ENCODE data around the gene TMIGD1. TPM values are rescaled to one million over a fixed set of nuclear protein-coding genes. Genes with fewer than 3 reads are reported as not detected.

TMIGD1 gene
- total and polyA plus RNA-seq, 2 donors (not counting 3 experiments of a cell fraction or from before 2014, with no cell fraction given): not detected

GRCh38 chr17:30378241-30378824 lies 44.5 kb upstream of the TMIGD1 start:
- no peaks in the 10 kb centered on the region for H3K36me3 ChIP-seq (ENCODE audit: control insufficient read depth in 2 of 2, extremely low read depth in 1 of 2, insufficient read depth in 2 of 2, low read length in 2 of 2)
- POLR2A ChIA-PET: no interaction called here
- H3K27me3 ChIP-seq (ENCODE audit: control insufficient read depth in 2 of 2, insufficient read depth in 2 of 2, low read length in 2 of 2): peaks cover 2 to 3% of the 10 kb centered on the region in 2 experiments
- no peak for DNase-seq (ENCODE audit: low read depth, low spot score)
- BruUV-seq (replicated peaks): no TSS peak
- H3K27ac ChIP-seq (ENCODE audit: insufficient read depth, low read depth, low read length): peak overlapping the region; percentile 32
- dilution Hi-C loops (cut with MboI; ENCODE audit: extremely low pct_ligation_motif_present, low sequenced_read_pairs): no loop called here
- CTCF ChIA-PET: interaction anchor here (1.1 kb wide), 1 partner anchor 38 kb away, joined by 3 read pairs; no protein-coding TSS in a partner anchor
- peak overlapping the region; percentile 71 to 92 (median 86) for H3K4me3 ChIP-seq (replicated peaks in 1 of 3; ENCODE audit: insufficient read depth in 1 of 3, low read depth in 1 of 3, low read length in 3 of 3)
- peaks cover 18% of the 10 kb centered on the region for H3K79me2 ChIP-seq (ENCODE audit: control insufficient read depth, insufficient read depth, low read length)
- H3K4me2 ChIP-seq (ENCODE audit: insufficient read depth, low read length): peak overlapping the region; percentile 97
- peak overlapping the region; percentile 100 for H2AFZ ChIP-seq (ENCODE audit: low read depth, low read length)
- no peaks in the 10 kb centered on the region for H3K9me1 ChIP-seq (replicated peaks; ENCODE audit: control insufficient read depth, extremely low read depth, insufficient read depth, low read length)
- peak overlapping the region; percentile 55 for H3K9ac ChIP-seq (replicated peaks; ENCODE audit: extremely low read depth, insufficient read depth, low read length)
- no peaks in the 10 kb centered on the region for H3K9me3 ChIP-seq (replicated peaks; ENCODE audit: control insufficient read depth, insufficient read depth, low read length)
- FAIRE-seq: no peak
- intact Hi-C loops (cut with micrococcal nuclease): loop anchor here (2.0 kb wide), 1 partner anchor 38 kb away; no protein-coding TSS in a partner anchor
- peaks cover 4% of the 10 kb centered on the region for H4K20me1 ChIP-seq (replicated peaks; ENCODE audit: control insufficient read depth, extremely low read depth, insufficient read depth, low read length)
- H3K4me1 ChIP-seq (ENCODE audit: control insufficient read depth, extremely low read depth, insufficient read depth, low read length): peaks cover 23% of the 10 kb centered on the region
- TF ChIP-seq, protein P1, sequence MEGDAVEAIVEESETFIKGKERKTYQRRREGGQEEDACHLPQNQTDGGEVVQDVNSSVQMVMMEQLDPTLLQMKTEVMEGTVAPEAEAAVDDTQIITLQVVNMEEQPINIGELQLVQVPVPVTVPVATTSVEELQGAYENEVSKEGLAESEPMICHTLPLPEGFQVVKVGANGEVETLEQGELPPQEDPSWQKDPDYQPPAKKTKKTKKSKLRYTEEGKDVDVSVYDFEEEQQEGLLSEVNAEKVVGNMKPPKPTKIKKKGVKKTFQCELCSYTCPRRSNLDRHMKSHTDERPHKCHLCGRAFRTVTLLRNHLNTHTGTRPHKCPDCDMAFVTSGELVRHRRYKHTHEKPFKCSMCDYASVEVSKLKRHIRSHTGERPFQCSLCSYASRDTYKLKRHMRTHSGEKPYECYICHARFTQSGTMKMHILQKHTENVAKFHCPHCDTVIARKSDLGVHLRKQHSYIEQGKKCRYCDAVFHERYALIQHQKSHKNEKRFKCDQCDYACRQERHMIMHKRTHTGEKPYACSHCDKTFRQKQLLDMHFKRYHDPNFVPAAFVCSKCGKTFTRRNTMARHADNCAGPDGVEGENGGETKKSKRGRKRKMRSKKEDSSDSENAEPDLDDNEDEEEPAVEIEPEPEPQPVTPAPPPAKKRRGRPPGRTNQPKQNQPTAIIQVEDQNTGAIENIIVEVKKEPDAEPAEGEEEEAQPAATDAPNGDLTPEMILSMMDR (IDR thresholded peaks at IDR 0.05; ENCODE audit: extremely low read depth in 1 of 2, insufficient read depth in 1 of 2, low read depth in 1 of 2, low read length in 2 of 2): no peak
- TF ChIP-seq MAX (IDR thresholded peaks at IDR 0.05; ENCODE audit: insufficient read depth, insufficient read length): peak; percentile 76

DNA sequence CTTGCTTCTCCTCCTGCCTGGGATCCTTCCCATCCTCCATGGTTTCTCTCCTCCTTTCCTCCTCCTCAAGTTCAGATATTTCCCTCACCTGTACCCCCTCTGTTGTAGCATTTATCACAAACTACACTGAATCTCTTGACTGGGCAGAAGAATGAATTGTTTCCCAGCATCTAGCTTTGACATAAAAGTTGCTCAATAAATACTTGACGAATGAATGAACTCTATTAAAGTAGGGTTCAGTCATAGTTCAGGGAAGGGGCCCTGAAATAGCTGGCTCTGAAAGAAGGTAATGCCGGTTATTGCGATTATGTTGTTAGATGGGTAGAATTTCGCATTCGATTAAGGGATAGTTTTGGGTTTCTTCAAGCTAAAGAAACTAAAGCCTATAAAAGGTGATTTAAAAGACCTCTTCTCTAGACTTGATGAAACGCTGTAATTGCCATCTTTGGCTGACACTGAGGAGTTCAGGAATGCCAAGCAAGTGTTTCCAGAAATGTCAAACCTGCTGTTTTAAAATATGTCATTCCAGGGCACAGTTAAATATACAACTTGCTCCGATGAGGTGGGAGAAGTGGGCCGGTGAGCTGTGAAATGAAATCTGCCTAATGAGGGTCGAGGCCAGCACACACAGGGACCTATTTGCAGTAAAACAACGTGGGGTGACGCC lies 43.9 kb upstream of the TMIGD1 start:
- Histone ChIP-seq H3K9me1 (replicated peaks; ENCODE audit: control insufficient read depth, extremely low read depth, insufficient read depth, low read length) (no peaks in the 10 kb centered on the region), H3K4me1 (ENCODE audit: control insufficient read depth, extremely low read depth, insufficient read depth, low read length) (peaks cover 23% of the 10 kb centered on the region), H4K20me1 (replicated peaks; ENCODE audit: control insufficient read depth, extremely low read depth, insufficient read depth, low read length) (peaks cover 2% of the 10 kb centered on the region), H3K79me2 (ENCODE audit: control insufficient read depth, insufficient read depth, low read length) (peaks cover 18% of the 10 kb centered on the region), H3K27ac (ENCODE audit: insufficient read depth, low read depth, low read length) (no peak overlapping the region), H3K9ac (replicated peaks; ENCODE audit: extremely low read depth, insufficient read depth, low read length) (no peak overlapping the region), H2AFZ (ENCODE audit: low read depth, low read length) (peak overlapping the region; percentile 100), H3K36me3 (ENCODE audit: control insufficient read depth in 2 of 2, extremely low read depth in 1 of 2, insufficient read depth in 2 of 2, low read length in 2 of 2) (no peaks in the 10 kb centered on the region), H3K9me3 (replicated peaks; ENCODE audit: control insufficient read depth, insufficient read depth, low read length) (no peaks in the 10 kb centered on the region), H3K4me2 (ENCODE audit: insufficient read depth, low read length) (peak overlapping the region; percentile 97), H3K4me3 (replicated peaks in 1 of 3; ENCODE audit: insufficient read depth in 1 of 3, low read depth in 1 of 3, low read length in 3 of 3) (peak overlapping the region in 1 of 3 experiments; percentile 86), H3K27me3 (ENCODE audit: control insufficient read depth in 2 of 2, insufficient read depth in 2 of 2, low read length in 2 of 2) (peaks cover 2 to 8% of the 10 kb centered on the region in 2 experiments)
- FAIRE-seq: no peak
- CTCF ChIA-PET: interaction anchor here (1.1 kb wide), 1 partner anchor 37 kb away, joined by 3 read pairs; no protein-coding TSS in a partner anchor
- TF ChIP-seq FOS (IDR thresholded peaks at IDR 0.05; ENCODE audit: borderline replicate concordance, insufficient read depth, low read length): no peak
- no peak for TF ChIP-seq GATA2 (IDR thresholded peaks at IDR 0.05; ENCODE audit: insufficient read depth, insufficient read length, low read depth, low read length)
- no peak for TF ChIP-seq POLR2A (IDR thresholded peaks at IDR 0.05; ENCODE audit: low read depth, low read length)
- TF ChIP-seq JUN (IDR thresholded peaks at IDR 0.05; ENCODE audit: borderline replicate concordance, insufficient read depth, insufficient read length, low read depth): no peak
- TF ChIP-seq MAX (IDR thresholded peaks at IDR 0.05; ENCODE audit: insufficient read depth, insufficient read length): no peak
- TF ChIP-seq EZH2 (IDR thresholded peaks at IDR 0.05; ENCODE audit: borderline replicate concordance, low read depth, low read length, severe bottlenecking): no peak
- TF ChIP-seq MYC (IDR thresholded peaks at IDR 0.05; ENCODE audit: low read depth, low read length): no peak
- TF ChIP-seq, protein P1 (IDR thresholded peaks at IDR 0.05; ENCODE audit: extremely low read depth in 1 of 2, insufficient read depth in 1 of 2, low read depth in 1 of 2, low read length in 2 of 2): no peak
- TF ChIP-seq POLR2AphosphoS5 (IDR thresholded peaks at IDR 0.05; ENCODE audit: insufficient read depth, low read depth, low read length): no peak
- intact Hi-C loops (cut with micrococcal nuclease): loop anchor here (2.0 kb wide), 1 partner anchor 37 kb away; no protein-coding TSS in a partner anchor
- POLR2A ChIA-PET: no interaction called here
- DNase-seq (ENCODE audit: low read depth, low spot score): no peak
- dilution Hi-C loops (cut with MboI; ENCODE audit: extremely low pct_ligation_motif_present, low sequenced_read_pairs): no loop called here
- no TSS peak for BruUV-seq (replicated peaks)
